ENCODE data around the gene BARHL2. TPM values are rescaled to one million over a fixed set of nuclear protein-coding genes. Genes with fewer than 3 reads are reported as not detected.
A peak's percentile ranks its signal among the peaks of the same experiment; 100 is the strongest.

BARHL2 gene
- total RNA-seq, 1 experiment from 2014 or later: not detected

GRCh38 chr1:90726425-90726985, 9.4 kb upstream of the BARHL2 start:
- in situ Hi-C loops (cut with HindIII; ENCODE audit: low pct_unique_long_range_greater_than_20kb, low sequenced_read_pairs): no loop called here
- no peak for DNase-seq (ENCODE audit: low read depth)

- DNase-seq (ENCODE audit: low read depth): no peak
- in situ Hi-C loops (cut with HindIII; ENCODE audit: low pct_unique_long_range_greater_than_20kb, low sequenced_read_pairs): no loop called here
These were observed 8.7 kb upstream of the BARHL2 start for GRCh38 chr1:90725657-90726424.

- no peak for DNase-seq (ENCODE audit: low read depth)
- in situ Hi-C loops (cut with HindIII; ENCODE audit: low pct_unique_long_range_greater_than_20kb, low sequenced_read_pairs): no loop called here
These were observed 8.0 kb upstream of the BARHL2 start for GRCh38 chr1:90724926-90725656.

GRCh38 chr1:90724361-90724760, 7.3 kb upstream of the BARHL2 start:
- no peak for DNase-seq (ENCODE audit: low read depth)
- in situ Hi-C loops (cut with HindIII; ENCODE audit: low pct_unique_long_range_greater_than_20kb, low sequenced_read_pairs): no loop called here

- DNase-seq (ENCODE audit: low read depth): no peak
- in situ Hi-C loops (cut with HindIII; ENCODE audit: low pct_unique_long_range_greater_than_20kb, low sequenced_read_pairs): no loop called here
These were observed 6.5 kb upstream of the BARHL2 start for GRCh38 chr1:90723590-90724108.

GRCh38 chr1:90722874-90723589, 5.9 kb upstream of the BARHL2 start:
- DNase-seq (ENCODE audit: low read depth): no peak
- in situ Hi-C loops (cut with HindIII; ENCODE audit: low pct_unique_long_range_greater_than_20kb, low sequenced_read_pairs): no loop called here

- in situ Hi-C loops (cut with HindIII; ENCODE audit: low pct_unique_long_range_greater_than_20kb, low sequenced_read_pairs): no loop called here
- peak; percentile 41 for DNase-seq (ENCODE audit: low read depth)
These were observed 4.4 kb upstream of the BARHL2 start for GRCh38 chr1:90721210-90722194.

GRCh38 chr1:90720145-90720636, 3.1 kb upstream of the BARHL2 start:
- no peak for DNase-seq (ENCODE audit: low read depth)
- in situ Hi-C loops (cut with HindIII; ENCODE audit: low pct_unique_long_range_greater_than_20kb, low sequenced_read_pairs): no loop called here

GRCh38 chr1:90719330-90720144, 2.4 kb upstream of the BARHL2 start:
- DNase-seq (ENCODE audit: low read depth): no peak
- in situ Hi-C loops (cut with HindIII; ENCODE audit: low pct_unique_long_range_greater_than_20kb, low sequenced_read_pairs): no loop called here

GRCh38 chr1:90718411-90719329, 1.6 kb upstream of the BARHL2 start:
- DNase-seq (ENCODE audit: low read depth): no peak
- in situ Hi-C loops (cut with HindIII; ENCODE audit: low pct_unique_long_range_greater_than_20kb, low sequenced_read_pairs): no loop called here

GRCh38 chr1:90717665-90718410, 736 bp upstream of the BARHL2 start:
- no peak for DNase-seq (ENCODE audit: low read depth)
- in situ Hi-C loops (cut with HindIII; ENCODE audit: low pct_unique_long_range_greater_than_20kb, low sequenced_read_pairs): no loop called here

- in situ Hi-C loops (cut with HindIII; ENCODE audit: low pct_unique_long_range_greater_than_20kb, low sequenced_read_pairs): no loop called here
- no peak for DNase-seq (ENCODE audit: low read depth)
These were observed 208 bp upstream of the BARHL2 start for GRCh38 chr1:90717356-90717664.

GRCh38 chr1:90716243-90716551, 905 bp downstream of the BARHL2 start:
- in situ Hi-C loops (cut with HindIII; ENCODE audit: low pct_unique_long_range_greater_than_20kb, low sequenced_read_pairs): no loop called here
- no peak for DNase-seq (ENCODE audit: low read depth)

GRCh38 chr1:90715309-90715708, 1.8 kb downstream of the BARHL2 start:
- no peak for DNase-seq (ENCODE audit: low read depth)
- in situ Hi-C loops (cut with HindIII; ENCODE audit: low pct_unique_long_range_greater_than_20kb, low sequenced_read_pairs): no loop called here

- in situ Hi-C loops (cut with HindIII; ENCODE audit: low pct_unique_long_range_greater_than_20kb, low sequenced_read_pairs): no loop called here
These were observed 2.6 kb downstream of the BARHL2 start for GRCh38 chr1:90714521-90714951.

More at GRCh38 chr1:90714521-90714951, 2.6 kb downstream of the BARHL2 start:
- no peak for DNase-seq (ENCODE audit: low read depth)
